Ovary (tissue), 3 donors: ENCODE results near the gene QSER1.

Experiments
- EP300 ChIP-seq: sonication (generic); formaldehyde crosslinking; IDR thresholded peaks from one replicate; pipeline ENCODE4 v1.6.1; 2017; ENCODE audit warnings: antibody characterized with exemption
- POLR2A ChIP-seq: fragments of 450-650 bp; IDR thresholded peaks from one replicate; pipeline ENCODE4 v1.6.1; 2017; ENCODE audit warnings: antibody characterized with exemption, mild to moderate bottlenecking, moderate library complexity
- TF ChIP-seq, protein P1 (sequence below), 3 donors: fragments of 450-650 bp in 2 of 3; fragments of 200-600 bp in 1 of 3; IDR thresholded peaks; one replicate each; pipeline versions ENCODE4 v1.5.1 to v1.8.0; 2016 to 2022; ENCODE audit warnings: antibody characterized with exemption in 3 of 3, mild to moderate bottlenecking in 1 of 3
- donor health status: DM: no; HTN: no; CAD: no.

DNA sequence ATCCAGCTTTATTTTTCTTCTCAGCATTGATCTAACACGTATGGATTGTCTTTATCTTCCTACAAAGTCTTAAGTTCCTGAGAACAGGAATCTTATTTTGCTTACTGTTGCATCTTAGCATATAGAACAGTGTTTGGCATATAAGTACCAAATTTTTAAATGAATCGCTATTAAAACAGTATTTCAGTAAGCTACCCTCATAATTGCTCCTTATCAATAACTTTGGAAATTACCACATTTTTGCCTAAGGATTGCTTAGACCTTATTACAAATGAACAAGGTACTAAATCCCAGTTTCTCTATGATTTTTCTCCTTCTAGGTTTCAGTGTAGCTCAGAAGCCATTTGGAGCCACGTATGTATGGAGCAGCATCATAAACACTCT, 132.7 kb downstream of the QSER1 start:
- TF ChIP-seq, protein P1, sequence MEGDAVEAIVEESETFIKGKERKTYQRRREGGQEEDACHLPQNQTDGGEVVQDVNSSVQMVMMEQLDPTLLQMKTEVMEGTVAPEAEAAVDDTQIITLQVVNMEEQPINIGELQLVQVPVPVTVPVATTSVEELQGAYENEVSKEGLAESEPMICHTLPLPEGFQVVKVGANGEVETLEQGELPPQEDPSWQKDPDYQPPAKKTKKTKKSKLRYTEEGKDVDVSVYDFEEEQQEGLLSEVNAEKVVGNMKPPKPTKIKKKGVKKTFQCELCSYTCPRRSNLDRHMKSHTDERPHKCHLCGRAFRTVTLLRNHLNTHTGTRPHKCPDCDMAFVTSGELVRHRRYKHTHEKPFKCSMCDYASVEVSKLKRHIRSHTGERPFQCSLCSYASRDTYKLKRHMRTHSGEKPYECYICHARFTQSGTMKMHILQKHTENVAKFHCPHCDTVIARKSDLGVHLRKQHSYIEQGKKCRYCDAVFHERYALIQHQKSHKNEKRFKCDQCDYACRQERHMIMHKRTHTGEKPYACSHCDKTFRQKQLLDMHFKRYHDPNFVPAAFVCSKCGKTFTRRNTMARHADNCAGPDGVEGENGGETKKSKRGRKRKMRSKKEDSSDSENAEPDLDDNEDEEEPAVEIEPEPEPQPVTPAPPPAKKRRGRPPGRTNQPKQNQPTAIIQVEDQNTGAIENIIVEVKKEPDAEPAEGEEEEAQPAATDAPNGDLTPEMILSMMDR (IDR thresholded peaks at IDR 0.05): no peak
- no peak for TF ChIP-seq POLR2A
- TF ChIP-seq EP300: no peak
